Heart left ventricle (tissue), 16 donors: ENCODE measurements around the gene AZIN2. TPM values are rescaled to one million over a fixed set of nuclear protein-coding genes. Genes with fewer than 3 reads are reported as not detected.

Experiments
- ATAC-seq, 4 donors: fragments of 200-7000 bp; cut with Tn5 transposase; one replicate each; pipeline ENCODE4 v1.9.1; 2020 to 2022; ENCODE audit warnings: moderate library complexity in 4 of 4, mild to moderate bottlenecking in 3 of 4, moderate number of reproducible peaks in 1 of 4
- DNase-seq, 5 donors: peaks; one replicate each; pipeline ENCODE4 v3.0.0-alpha.2; 2020
- H3K27ac ChIP-seq, 12 donors: fragments of 200-600 bp; sonication (generic) in 4 of 12; one replicate each; pipeline versions ENCODE4 v1.5.0 to v1.8.0; 2016 to 2022; ENCODE audit warnings: mild to moderate bottlenecking in 2 of 12
- H3K27me3 ChIP-seq, 9 donors: fragments of 200-600 bp; sonication (generic) in 2 of 9; one replicate each; pipeline versions ENCODE4 v1.5.1 to v1.8.0; 2016 to 2022; ENCODE audit warnings: mild to moderate bottlenecking in 3 of 9
- H3K36me3 ChIP-seq, 9 donors: fragments of 200-600 bp; sonication (generic) in 2 of 9; one replicate each; pipeline versions ENCODE4 v1.5.0 to v1.8.0; 2018 to 2022; ENCODE audit warnings: mild to moderate bottlenecking in 2 of 9
- H3K4me1 ChIP-seq, 12 donors: fragments of 200-600 bp; sonication (generic) in 4 of 12; one replicate each; pipeline versions ENCODE4 v1.5.0 to v1.8.0; 2016 to 2022; ENCODE audit warnings: mild to moderate bottlenecking in 3 of 12
- H3K4me3 ChIP-seq, 12 donors: fragments of 200-600 bp; sonication (generic) in 4 of 12; one replicate each; pipeline versions ENCODE4 v1.5.0 to v1.8.0; 2017 to 2022; ENCODE audit warnings: mild to moderate bottlenecking in 9 of 12, moderate library complexity in 4 of 12
- H3K9me3 ChIP-seq, 12 donors: fragments of 200-600 bp; sonication (generic) in 4 of 12; one replicate each; pipeline versions ENCODE4 v1.5.0 to v1.8.0; 2016 to 2022; ENCODE audit warnings: mild to moderate bottlenecking in 1 of 12
- CTCF ChIP-seq, 12 donors: fragments of 200-600 bp; sonication (generic) in 4 of 12; IDR thresholded peaks; one replicate each; pipeline versions ENCODE4 v1.5.0 to v1.8.0; 2018 to 2022; ENCODE audit warnings: antibody characterized with exemption in 12 of 12, mild to moderate bottlenecking in 5 of 12
- POLR2A ChIP-seq, 2 donors: fragments of 450-650 bp; IDR thresholded peaks; one replicate each; pipeline ENCODE4 v1.6.1; 2017; ENCODE audit warnings: antibody characterized with exemption in 2 of 2, mild to moderate bottlenecking in 2 of 2, moderate library complexity in 2 of 2
- WGBS, 4 donors: extraction: QIAGEN DNeasy Blood & Tissue Kit in 2 of 4; methylation state at CpG; one replicate each; pipeline versions ENCODE4 v1.1.5 to v1.1.7; 2013 to 2018; 5-methylcytosine and 5-hydroxymethylcytosine counted together
- intact Hi-C, 10 donors: fragments of 100-400 bp; cut with DNase I; formaldehyde crosslinking; loops; one replicate each; pipeline versions ENCODE4 v1.11.1 to v1.14.2; 2022
- polyA plus RNA-seq, 2 donors: library from polyadenylated mRNA; stranded (reverse); fragments of 200-250 nt; gene quantifications; one replicate each; pipeline ENCODE4 v1.2.3, GENCODE V29; 2013
- total RNA-seq, 9 donors: library from RNA; depleted of rRNA in 2 of 9; stranded (reverse); fragments of >200 nt in 2 of 9; fragmentation: NEBNext Ultra II Directional in 3 of 9; extraction: Animal tissue kit (Norgen Biotek cat#: 25700) in 3 of 9; gene quantifications; one replicate each; pipeline versions ENCODE4 v1.1.0 to v1.2.4, GENCODE V29; 2016 to 2023
- donor health status: ischemic (EF 13 %, LVEDD 7.1; RV severe dilation, severe dysfunction).
- donor health status: healthy with polysubstance abuse.
- donor health status: DM: no; HTN: yes; CAD: no.
- donor health status: DM: no; HTN: no; CAD: no.
- donor health status: ischemic (EF 25% LVEDD 6.9; RV normal size, moderate dysfunction).
- donor health status: ischemic (EF 25% LVEDD 5.7; RV mildly dilated, moderate dysfunction).
- donor health status: healthy.
- donor health status: DM: yes; HTN: yes; CAD: no.
- donor health status: ischemic (EF 35%, LVEDD 5.7; RV mildly dilated, moderate dysfunction).
- donor health status: nonischemic (EF 11% LVEDD 7.7; RV severe dilation, severe dysfunction).
- donor health status: DM: yes; HTN: yes; CAD: no.
- donor health status: PGD.
- donor health status: ischemic (EF 29% LVEDD 5.4; RV normal size, mild dysfunction).
- donor health status: nonischemic (EF 23%, LVEDD 6.1; RV moderate dilation, normal function).

AZIN2 gene
- total and polyA plus RNA-seq, 11 donors = 1.3 to 5.4 (median 3.1) TPM

DNA sequence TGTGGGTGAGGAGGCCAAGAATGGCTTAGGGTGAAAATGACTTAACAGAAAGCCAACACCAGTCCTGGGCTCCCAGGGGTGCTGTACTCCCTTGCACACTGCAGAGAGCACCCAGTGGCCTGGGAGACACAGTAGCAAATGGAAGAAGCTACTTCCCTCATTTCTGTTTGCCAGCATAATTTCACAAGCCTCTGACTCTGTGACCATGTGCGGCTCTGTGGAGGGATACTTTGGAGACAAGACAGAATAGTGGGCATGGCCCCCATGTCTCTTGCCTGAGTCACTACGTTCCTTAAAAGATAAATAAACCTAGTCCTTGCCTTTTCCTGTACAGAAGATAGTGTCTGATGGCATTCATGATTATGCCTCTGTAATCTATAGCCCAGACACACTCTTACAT lies 62.7 kb downstream of the AZIN2 start:
- intact Hi-C loops = loop anchor here in 2 of 10 donors (5.0 to 10.0 kb wide), 2 partner anchors 221 to 224 kb away; no protein-coding TSS in a partner anchor
- ATAC-seq = no peak
- DNase-seq = no peak
- H3K4me3 ChIP-seq = no peak overlapping the region
- peaks cover 0 to 38% (median 16%) of the 10 kb centered on the region in 9 donors for H3K36me3 ChIP-seq
- 77 to 85% (median 84%) methylated on average over 2 of the region's 2 CpGs for WGBS, 4 donors
- no peaks in the 10 kb centered on the region for H3K27me3 ChIP-seq
- H3K27ac ChIP-seq = peak overlapping the region in 3 of 12 donors; percentile 27 to 31 (median 29)
- H3K9me3 ChIP-seq = no peaks in the 10 kb centered on the region
- TF ChIP-seq CTCF (IDR thresholded peaks at IDR 0.05) = no peak
- TF ChIP-seq POLR2A (IDR thresholded peaks at IDR 0.05) = no peak
- peaks cover 0 to 18% (median 3%) of the 10 kb centered on the region in 12 donors for H3K4me1 ChIP-seq

GRCh38 chr1:33146003-33146402 lies 65.0 kb downstream of the AZIN2 start:
- no peak for DNase-seq
- peaks cover 0 to 38% (median 16%) of the 10 kb centered on the region in 9 donors for H3K36me3 ChIP-seq
- H3K4me1 ChIP-seq = peaks cover 0 to 20% (median 3%) of the 10 kb centered on the region in 12 donors
- no peak overlapping the region for H3K4me3 ChIP-seq
- ATAC-seq = no peak
- H3K9me3 ChIP-seq = no peaks in the 10 kb centered on the region
- TF ChIP-seq POLR2A (IDR thresholded peaks at IDR 0.05) = no peak
- no peak for TF ChIP-seq CTCF (IDR thresholded peaks at IDR 0.05)
- WGBS, 4 donors = 89 to 97% (median 92%) methylated on average over 3 of the region's 3 CpGs
- no peak overlapping the region for H3K27ac ChIP-seq
- intact Hi-C loops = loop anchor here in 1 of 10 donors (10.0 kb wide), 1 partner anchor 219 kb away; no protein-coding TSS in a partner anchor
- no peaks in the 10 kb centered on the region for H3K27me3 ChIP-seq

DNA sequence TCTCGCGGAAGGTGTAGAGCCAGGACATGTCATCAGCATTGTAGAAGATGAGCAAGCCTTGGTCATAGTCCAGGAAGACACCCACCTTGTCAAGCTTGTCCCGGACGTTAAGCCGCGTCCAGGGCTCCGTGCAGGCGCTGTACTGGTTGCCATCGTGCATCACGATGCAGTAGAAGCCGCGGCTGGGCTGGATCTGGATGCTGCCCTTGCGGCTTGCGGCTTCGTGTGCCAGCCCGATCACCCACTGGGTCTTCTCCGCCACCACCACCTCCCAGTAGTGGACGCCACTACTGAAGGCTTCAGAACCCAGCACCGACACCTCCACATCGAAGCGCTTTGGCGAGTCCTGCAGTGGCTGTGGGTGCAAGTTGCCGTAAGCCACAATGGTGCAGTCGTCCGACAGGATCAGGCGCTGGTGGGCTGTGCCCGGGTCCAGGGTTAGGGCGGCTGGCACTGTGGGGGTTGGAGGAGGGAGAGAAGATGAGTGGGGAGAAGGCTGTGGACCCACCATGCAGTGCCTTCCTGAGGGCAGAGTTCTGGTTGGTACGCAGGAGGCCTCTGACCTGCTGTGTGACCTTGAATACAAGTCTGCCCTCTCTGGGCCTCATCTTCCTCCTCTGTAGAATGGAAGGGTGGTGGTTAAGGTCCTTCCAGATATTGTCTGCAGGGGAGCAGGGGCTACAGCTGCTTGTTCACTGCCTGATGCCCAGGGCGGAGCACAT lies 66.5 kb downstream of the AZIN2 start:
- DNase-seq (no peak), ATAC-seq (no peak)
- TF ChIP-seq CTCF (IDR thresholded peaks at IDR 0.05) = no peak
- TF ChIP-seq POLR2A (IDR thresholded peaks at IDR 0.05) = no peak
- H3K27ac ChIP-seq = no peak overlapping the region
- no peak overlapping the region for H3K4me3 ChIP-seq
- H3K36me3 ChIP-seq = peaks cover 0 to 38% (median 16%) of the 10 kb centered on the region in 9 donors
- 95 to 98% (median 97%) methylated on average over 14 to 30 of the region's 30 CpGs for WGBS, 4 donors
- intact Hi-C loops = loop anchor here in 1 of 10 donors (10.0 kb wide), 1 partner anchor 217 kb away; no protein-coding TSS in a partner anchor
- H3K4me1 ChIP-seq = peaks cover 0 to 32% (median 12%) of the 10 kb centered on the region in 12 donors
- no peaks in the 10 kb centered on the region for H3K9me3 ChIP-seq
- no peaks in the 10 kb centered on the region for H3K27me3 ChIP-seq

DNA sequence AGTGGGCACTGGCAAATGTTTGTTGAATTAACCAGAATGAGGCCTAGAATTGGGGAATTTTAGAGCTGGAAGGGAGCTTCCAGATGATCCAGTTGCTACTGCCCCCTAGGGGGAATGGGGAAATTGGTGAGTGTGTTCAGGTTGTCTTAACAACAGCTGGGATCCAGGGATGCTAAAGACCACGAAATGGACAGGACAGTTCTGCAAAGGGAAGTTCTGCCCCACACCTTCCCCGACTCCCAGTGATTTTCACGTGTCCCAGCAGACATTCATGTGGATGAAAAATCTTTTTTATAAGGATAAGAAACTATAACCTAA lies 67.0 kb downstream of the AZIN2 start:
- 75 to 83% (median 75%) methylated on average over 3 of the region's 3 CpGs for WGBS, 4 donors

More for the DNA sequence above, 67.0 kb downstream of the AZIN2 start:
- H3K36me3 ChIP-seq = peaks cover 0 to 38% (median 16%) of the 10 kb centered on the region in 9 donors
- H3K9me3 ChIP-seq = no peaks in the 10 kb centered on the region
- no peak for ATAC-seq
- H3K4me3 ChIP-seq = no peak overlapping the region
- no peak for DNase-seq
- intact Hi-C loops = loop anchor here in 1 of 10 donors (10.0 kb wide), 1 partner anchor 217 kb away; no protein-coding TSS in a partner anchor
- H3K27me3 ChIP-seq = no peaks in the 10 kb centered on the region
- H3K27ac ChIP-seq = no peak overlapping the region
- TF ChIP-seq CTCF (IDR thresholded peaks at IDR 0.05) (peak in 3 of 12 donors; percentile 11 to 13 (median 13)), POLR2A (IDR thresholded peaks at IDR 0.05) (no peak)
- peaks cover 0 to 32% (median 17%) of the 10 kb centered on the region in 12 donors for H3K4me1 ChIP-seq
